ENCODE data around the gene GPR39. TPM values are rescaled to one million over a fixed set of nuclear protein-coding genes. Genes with fewer than 3 reads are reported as not detected.

The GPR39 gene
- total and polyA plus RNA-seq, 12 donors, result 0.10 to 0.28 (median 0.17) TPM; not detected in 7

GRCh38 chr2:132595186-132595585 is 178.6 kb downstream of the GPR39 start:
- Histone ChIP-seq H3K27me3 (no peaks in the 10 kb centered on the region), H3K27ac (no peak overlapping the region), H3K4me3 (no peak overlapping the region), H3K9me3 (replicated peaks in 1 of 3) (no peaks in the 10 kb centered on the region), H3K36me3 (replicated peaks in 1 of 2) (no peaks in the 10 kb centered on the region), H3K4me1 (replicated peaks in 1 of 2) (no peaks in the 10 kb centered on the region)
- TF ChIP-seq CTCF (IDR thresholded peaks at IDR 0.05) (no peak), POLR2A (IDR thresholded peaks at IDR 0.05) (no peak)
- intact Hi-C loops (cut with DNase I), result no loop called here
- 71 to 85% (median 80%) methylated on average over 6 of the region's 6 CpGs for WGBS, 4 donors
- no peak for DNase-seq

GRCh38 chr2:132595693-132596092 is 179.1 kb downstream of the GPR39 start:
- Histone ChIP-seq H3K9me3 (replicated peaks in 1 of 3) (no peaks in the 10 kb centered on the region), H3K36me3 (replicated peaks in 1 of 2) (no peaks in the 10 kb centered on the region), H3K27ac (no peak overlapping the region), H3K27me3 (no peaks in the 10 kb centered on the region), H3K4me3 (no peak overlapping the region), H3K4me1 (replicated peaks in 1 of 2) (no peaks in the 10 kb centered on the region)
- intact Hi-C loops (cut with DNase I), result no loop called here
- no peak for DNase-seq
- WGBS, 4 donors, result 81 to 89% (median 88%) methylated on average over 2 of the region's 2 CpGs
- TF ChIP-seq CTCF (IDR thresholded peaks at IDR 0.05) (no peak), POLR2A (IDR thresholded peaks at IDR 0.05) (no peak)

GRCh38 chr2:132597166-132597565 is 180.6 kb downstream of the GPR39 start:
- Histone ChIP-seq H3K4me1 (replicated peaks in 1 of 2) (no peaks in the 10 kb centered on the region), H3K4me3 (no peak overlapping the region), H3K36me3 (replicated peaks in 1 of 2) (no peaks in the 10 kb centered on the region), H3K27ac (no peak overlapping the region), H3K9me3 (replicated peaks in 1 of 3) (no peaks in the 10 kb centered on the region), H3K27me3 (no peaks in the 10 kb centered on the region)
- TF ChIP-seq POLR2A (IDR thresholded peaks at IDR 0.05), result no peak
- no peak for TF ChIP-seq CTCF (IDR thresholded peaks at IDR 0.05)
- no peak for DNase-seq
- intact Hi-C loops (cut with DNase I), result no loop called here

GRCh38 chr2:132597831-132598230 is 181.2 kb downstream of the GPR39 start:
- no peak for DNase-seq
- H3K9me3 ChIP-seq (replicated peaks in 1 of 3), result no peaks in the 10 kb centered on the region
- intact Hi-C loops (cut with DNase I), result no loop called here

More at GRCh38 chr2:132597831-132598230, 181.2 kb downstream of the GPR39 start:
- TF ChIP-seq POLR2A (IDR thresholded peaks at IDR 0.05), result no peak
- no peak for TF ChIP-seq CTCF (IDR thresholded peaks at IDR 0.05)
- no peak overlapping the region for H3K4me3 ChIP-seq
- H3K27me3 ChIP-seq, result no peaks in the 10 kb centered on the region
- no peak overlapping the region for H3K27ac ChIP-seq
- WGBS, 4 donors, result 78 to 100% (median 94%) methylated on average over 1 of the region's 1 CpG; no CpG with 5 or more reads in 1 of the 4 donors
- H3K4me1 ChIP-seq (replicated peaks in 1 of 2), result no peaks in the 10 kb centered on the region
- H3K36me3 ChIP-seq (replicated peaks in 1 of 2), result no peaks in the 10 kb centered on the region

Measured in adrenal gland (tissue), 12 donors.